HEK293T (cell line): ENCODE measurements around the gene ARHGEF10L.

Experiments used
- ARNT ChIP-seq: fragments of 450-650 bp; IDR thresholded peaks from 2 replicates; pipeline ENCODE4 v1.6.1; 2017; ENCODE audit warnings: mild to moderate bottlenecking
- BHLHE40 ChIP-seq: fragments of 450-650 bp; IDR thresholded peaks from 2 replicates; pipeline ENCODE4 v1.6.1; 2016; ENCODE audit warnings: mild to moderate bottlenecking, moderate library complexity, borderline replicate concordance
- ELF4 ChIP-seq: fragments of 450-650 bp; IDR thresholded peaks from 2 replicates; pipeline ENCODE4 v1.6.1; 2017; ENCODE audit warnings: antibody characterized with exemption
- HDGF ChIP-seq: fragments of 450-650 bp; IDR thresholded peaks from 2 replicates; pipeline ENCODE4 v1.6.1; 2017; ENCODE audit warnings: antibody characterized with exemption, borderline replicate concordance
- L3MBTL2 ChIP-seq: fragments of 450-650 bp; conservative IDR thresholded peaks from 2 replicates; pipeline ENCODE4 v1.6.1; 2016; ENCODE audit warnings: mild to moderate bottlenecking
- NFRKB ChIP-seq: fragments of 450-650 bp; IDR thresholded peaks from 2 replicates; pipeline ENCODE4 v1.6.1; 2016; ENCODE audit warnings: mild to moderate bottlenecking, moderate library complexity
- SP1 ChIP-seq: fragments of 450-650 bp; IDR thresholded peaks from 2 replicates; pipeline ENCODE4 v1.6.1; 2017
- SUZ12 ChIP-seq: fragments of 450-650 bp; IDR thresholded peaks from 2 replicates; pipeline ENCODE4 v1.6.1; 2016; ENCODE audit warnings: mild to moderate bottlenecking
- ZNF384 ChIP-seq: fragments of 450-650 bp; IDR thresholded peaks from 2 replicates; pipeline ENCODE4 v1.6.1; 2016
- TF ChIP-seq, protein P1 (sequence below): fragments of 450-650 bp; IDR thresholded peaks from 2 replicates; pipeline ENCODE4 v1.6.1; 2016

DNA sequence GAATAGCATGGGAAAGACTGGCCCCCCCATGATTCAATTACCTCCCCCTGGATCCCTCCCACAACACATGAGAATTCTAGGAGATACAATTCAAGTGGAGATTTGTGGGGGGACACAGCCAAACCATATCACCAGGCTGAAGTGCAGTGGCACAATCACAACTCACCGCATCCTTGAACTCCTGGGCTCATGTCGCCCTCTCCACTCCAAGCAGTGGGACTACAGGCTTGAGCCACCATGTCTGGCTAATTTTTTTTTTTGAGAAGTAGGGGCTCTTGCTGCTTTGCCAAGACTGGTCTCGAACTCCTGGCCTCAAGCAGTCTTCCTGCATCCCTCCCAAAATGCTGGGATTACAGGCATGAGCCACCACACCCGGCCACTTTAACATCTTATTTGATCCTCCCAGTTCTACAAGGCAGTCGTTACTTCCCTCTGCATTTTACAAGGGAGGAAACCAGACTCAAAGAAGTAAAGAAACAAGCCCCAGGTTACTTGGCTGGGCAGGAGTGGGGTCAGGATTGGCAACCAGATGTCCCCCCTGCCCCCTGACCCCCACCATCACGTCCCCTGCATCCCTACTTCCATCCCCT, 188.7 kb downstream of the ARHGEF10L start:
- no peak for TF ChIP-seq L3MBTL2
- TF ChIP-seq SUZ12, result no peak
- no peak for TF ChIP-seq BHLHE40
- no peak for TF ChIP-seq HDGF
- no peak for TF ChIP-seq ARNT
- no peak for TF ChIP-seq SP1
- TF ChIP-seq ELF4, result no peak
- TF ChIP-seq, protein P1, sequence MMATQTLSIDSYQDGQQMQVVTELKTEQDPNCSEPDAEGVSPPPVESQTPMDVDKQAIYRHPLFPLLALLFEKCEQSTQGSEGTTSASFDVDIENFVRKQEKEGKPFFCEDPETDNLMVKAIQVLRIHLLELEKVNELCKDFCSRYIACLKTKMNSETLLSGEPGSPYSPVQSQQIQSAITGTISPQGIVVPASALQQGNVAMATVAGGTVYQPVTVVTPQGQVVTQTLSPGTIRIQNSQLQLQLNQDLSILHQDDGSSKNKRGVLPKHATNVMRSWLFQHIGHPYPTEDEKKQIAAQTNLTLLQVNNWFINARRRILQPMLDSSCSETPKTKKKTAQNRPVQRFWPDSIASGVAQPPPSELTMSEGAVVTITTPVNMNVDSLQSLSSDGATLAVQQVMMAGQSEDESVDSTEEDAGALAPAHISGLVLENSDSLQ, result no peak
- TF ChIP-seq ZNF384, result no peak
- TF ChIP-seq NFRKB, result no peak
